WTC11 (cell line): ENCODE data around the gene PTPRH. TPM values are rescaled to one million over a fixed set of nuclear protein-coding genes. Genes with fewer than 3 reads are reported as not detected.
A peak's percentile ranks its signal among the peaks of the same experiment; 100 is the strongest.

Source experiments
- ATAC-seq: fragments of 200-7000 bp; cut with Tn5 transposase; 2 replicates; pipeline ENCODE4 v1.10.0; 2021; ENCODE audit warnings: mild to moderate bottlenecking, moderate library complexity
- CTCF ChIA-PET: fragments of 300-600 bp; sonication (Branson Sonifier 250); formaldehyde crosslinking; loops from one replicate; lab custom pipeline; 2021; ENCODE audit warnings: antibody characterized with exemption; lab: Charles Lee
- POLR2A ChIA-PET: fragments of 350-600 bp; sonication (Branson Sonifier 250); formaldehyde crosslinking; loops from one replicate; lab custom pipeline; 2021; ENCODE audit warnings: antibody characterized with exemption; lab: Charles Lee
- DNase-seq: peaks from one replicate; pipeline ENCODE4 v3.0.0; 2021; ENCODE audit warnings: low spot score
- H3K27ac Mint-ChIP-seq: 2 replicates; pipeline ENCODE4 v1.8.0; 2021; ENCODE audit warnings: mixed read lengths
- H3K27me3 Mint-ChIP-seq: 2 replicates; pipeline ENCODE4 v1.8.0; 2021; ENCODE audit warnings: low read depth, mild to moderate bottlenecking, moderate library complexity, mixed read lengths
- H3K36me3 Mint-ChIP-seq: 2 replicates; pipeline ENCODE4 v1.8.0; 2021; ENCODE audit warnings: mixed read lengths
- H3K4me1 Mint-ChIP-seq: 2 replicates; pipeline ENCODE4 v1.8.0; 2022; ENCODE audit warnings: mixed read lengths
- H3K4me3 Mint-ChIP-seq: 2 replicates; pipeline ENCODE4 v1.8.0; 2021; ENCODE audit warnings: mild to moderate bottlenecking, moderate library complexity, mixed read lengths
- H3K9me3 Mint-ChIP-seq: 2 replicates; pipeline ENCODE4 v1.8.0; 2021; ENCODE audit warnings: mixed read lengths
- ATF3 ChIP-seq: sonication (generic); formaldehyde crosslinking; conservative IDR thresholded peaks from 2 replicates; pipeline ENCODE4 v1.8.1; 2022; ENCODE audit warnings: mild to moderate bottlenecking, missing genetic modification reagents
- CDX4 ChIP-seq: fragments of 250-450 bp; sonication (Bioruptor Pico); IDR thresholded peaks from 2 replicates; pipeline ENCODE4 v1.9.0; 2021; ENCODE audit warnings: moderate library complexity, mild to moderate bottlenecking, inconsistent platforms, borderline replicate concordance
- ELF4 ChIP-seq: sonication (generic); formaldehyde crosslinking; IDR thresholded peaks from 2 replicates; pipeline ENCODE4 v1.8.1; 2022; ENCODE audit warnings: low read depth, mild to moderate bottlenecking, moderate library complexity, missing genetic modification reagents
- ERG ChIP-seq: fragments of 250-450 bp; sonication (Bioruptor Pico); IDR thresholded peaks from 2 replicates; pipeline ENCODE4 v1.8.0; 2021; ENCODE audit warnings: mild to moderate bottlenecking
- ESRRA ChIP-seq: sonication (generic); formaldehyde crosslinking; IDR thresholded peaks from 2 replicates; pipeline ENCODE4 v1.8.1; 2022; ENCODE audit warnings: mild to moderate bottlenecking, missing genetic modification reagents, borderline replicate concordance
- FOXK1 ChIP-seq: sonication (generic); formaldehyde crosslinking; IDR thresholded peaks from 2 replicates; pipeline ENCODE4 v1.8.0; 2022; ENCODE audit warnings: mild to moderate bottlenecking, moderate library complexity, missing genetic modification reagents
- FOXP1 ChIP-seq: sonication (generic); formaldehyde crosslinking; IDR thresholded peaks from 2 replicates; pipeline ENCODE4 v1.8.0; 2022; ENCODE audit warnings: missing genetic modification reagents, mild to moderate bottlenecking, moderate library complexity, borderline replicate concordance
- FOXP4 ChIP-seq: sonication (generic); formaldehyde crosslinking; IDR thresholded peaks from 2 replicates; pipeline ENCODE4 v1.8.0; 2022; ENCODE audit warnings: mild to moderate bottlenecking, missing genetic modification reagents
- JAZF1 ChIP-seq: fragments of 250-450 bp; sonication (Bioruptor Pico); IDR thresholded peaks from 2 replicates; pipeline ENCODE4 v1.9.0; 2021; ENCODE audit warnings: moderate library complexity, mild to moderate bottlenecking, inconsistent platforms
- JUN ChIP-seq: sonication (generic); formaldehyde crosslinking; IDR thresholded peaks from 2 replicates; pipeline ENCODE4 v1.8.0; 2023; ENCODE audit warnings: mild to moderate bottlenecking, missing genetic modification reagents
- NFATC4 ChIP-seq: fragments of 250-450 bp; sonication (Bioruptor Pico); IDR thresholded peaks from 2 replicates; pipeline ENCODE4 v1.9.0; 2021; ENCODE audit warnings: mild to moderate bottlenecking
- NFYB ChIP-seq: sonication (generic); formaldehyde crosslinking; conservative IDR thresholded peaks from 2 replicates; pipeline ENCODE4 v1.8.0; 2022; ENCODE audit warnings: low read depth, missing genetic modification reagents
- NR1H2 ChIP-seq: sonication (generic); formaldehyde crosslinking; IDR thresholded peaks from 2 replicates; pipeline ENCODE4 v1.9.0; 2021; ENCODE audit warnings: mild to moderate bottlenecking, moderate library complexity, missing genetic modification reagents
- PRRX2 ChIP-seq: fragments of 250-450 bp; sonication (Bioruptor Pico); IDR thresholded peaks from 2 replicates; pipeline ENCODE4 v1.8.0; 2021; ENCODE audit warnings: mild to moderate bottlenecking
- SOX15 ChIP-seq: fragments of 250-450 bp; sonication (Bioruptor Pico); IDR thresholded peaks from 2 replicates; pipeline ENCODE4 v1.9.0; 2021; ENCODE audit warnings: mild to moderate bottlenecking
- TCF7 ChIP-seq: sonication (generic); formaldehyde crosslinking; IDR thresholded peaks from 2 replicates; pipeline ENCODE4 v1.8.0; 2022; ENCODE audit warnings: mild to moderate bottlenecking, low read depth, missing genetic modification reagents, moderate library complexity
- TEAD4 ChIP-seq: sonication (generic); formaldehyde crosslinking; IDR thresholded peaks from 2 replicates; pipeline ENCODE4 v1.8.0; 2022; ENCODE audit warnings: mild to moderate bottlenecking, missing genetic modification reagents
- TP53 ChIP-seq: sonication (generic); formaldehyde crosslinking; IDR thresholded peaks from 2 replicates; pipeline ENCODE4 v1.8.1; 2023; ENCODE audit warnings: mild to moderate bottlenecking, missing genetic modification reagents
- USF1 ChIP-seq: sonication (generic); formaldehyde crosslinking; IDR thresholded peaks from 2 replicates; pipeline ENCODE4 v1.8.0; 2022; ENCODE audit warnings: mild to moderate bottlenecking, missing genetic modification reagents
- USF2 ChIP-seq: sonication (generic); formaldehyde crosslinking; IDR thresholded peaks from 2 replicates; pipeline ENCODE4 v1.8.1; 2023; ENCODE audit warnings: mild to moderate bottlenecking, missing genetic modification reagents, moderate library complexity
- ZMAT4 ChIP-seq: fragments of 250-450 bp; sonication (Bioruptor Pico); IDR thresholded peaks from 2 replicates; pipeline ENCODE4 v1.9.0; 2021; ENCODE audit warnings: mild to moderate bottlenecking
- ZNF232 ChIP-seq: sonication (generic); formaldehyde crosslinking; IDR thresholded peaks from 2 replicates; pipeline ENCODE4 v1.8.0; 2022; ENCODE audit warnings: mild to moderate bottlenecking, missing genetic modification reagents
- ZNF263 ChIP-seq: sonication (generic); formaldehyde crosslinking; IDR thresholded peaks from 2 replicates; pipeline ENCODE4 v1.8.1; 2022; ENCODE audit warnings: low read depth, mild to moderate bottlenecking, moderate library complexity, missing genetic modification reagents
- total RNA-seq: library from RNA; stranded (reverse); gene quantifications from 3 replicates; pipeline ENCODE4 v1.2.3, GENCODE V29; 2021

PTPRH gene
- total RNA-seq, 1 experiment from 2014 or later = 0.63 TPM

GRCh38 chr19:55224038-55224665 lies 14.9 kb upstream of the PTPRH start:
- H3K4me1 Mint-ChIP-seq = peaks cover 4% of the 10 kb centered on the region; the same call in 1 of the 2 replicates
- POLR2A ChIA-PET = no interaction called here
- ATAC-seq = no peak
- H3K4me3 Mint-ChIP-seq = no peak overlapping the region
- H3K27ac Mint-ChIP-seq = no peak overlapping the region
- no peaks in the 10 kb centered on the region; the same call in 1 of the 2 replicates for H3K27me3 Mint-ChIP-seq
- peaks cover 11% of the 10 kb centered on the region for H3K9me3 Mint-ChIP-seq
- peaks cover 4% of the 10 kb centered on the region; the same call in 1 of the 2 replicates for H3K36me3 Mint-ChIP-seq
- CTCF ChIA-PET = no interaction called here
- no peak for DNase-seq
- TF ChIP-seq CDX4 (CRISPR knock-in tag) = no peak
- TF ChIP-seq FOXK1 (CRISPR knock-in tag) = no peak
- no peak for TF ChIP-seq ATF3
- no peak for TF ChIP-seq PRRX2 (CRISPR knock-in tag)
- TF ChIP-seq ZMAT4 = no peak
- TF ChIP-seq JAZF1 (CRISPR knock-in tag) = no peak
- TF ChIP-seq NFYB = no peak
- no peak for TF ChIP-seq JUN
- TF ChIP-seq NR1H2 (CRISPR knock-in tag) = no peak

- CTCF ChIA-PET = no interaction called here
- H3K36me3 Mint-ChIP-seq = peaks cover 4% of the 10 kb centered on the region; the same call in 1 of the 2 replicates
Measured at GRCh38 chr19:55223291-55224037, 14.2 kb upstream of the PTPRH start.

More at GRCh38 chr19:55223291-55224037, 14.2 kb upstream of the PTPRH start:
- no peak overlapping the region for H3K27ac Mint-ChIP-seq
- TF ChIP-seq TP53 (CRISPR knock-in tag) (no peak), FOXP4 (CRISPR knock-in tag) (no peak), USF2 (no peak), SOX15 (CRISPR knock-in tag) (no peak), ZNF263 (CRISPR knock-in tag) (no peak), ESRRA (CRISPR knock-in tag) (no peak), TCF7 (CRISPR knock-in tag) (no peak), JUN (no peak), ERG (CRISPR knock-in tag) (no peak), USF1 (no peak), NFATC4 (no peak), TEAD4 (CRISPR knock-in tag) (no peak), FOXP1 (CRISPR knock-in tag) (no peak), ELF4 (CRISPR knock-in tag) (no peak), JAZF1 (CRISPR knock-in tag) (no peak), ZNF232 (CRISPR knock-in tag) (no peak), NR1H2 (CRISPR knock-in tag) (no peak), PRRX2 (CRISPR knock-in tag) (no peak)
- TF ChIP-seq, all 79 proteins: peak for 0
- POLR2A ChIA-PET = no interaction called here
- Mint-ChIP-seq H3K27me3 (no peaks in the 10 kb centered on the region; the same call in 1 of the 2 replicates), H3K4me1 (peaks cover 4% of the 10 kb centered on the region; the same call in 1 of the 2 replicates), H3K9me3 (peaks cover 11% of the 10 kb centered on the region), H3K4me3 (no peak overlapping the region)
- ATAC-seq = peak; percentile 22; the same call in 1 of the 2 replicates
- no peak for DNase-seq
